Keratinocyte (primary cell): ENCODE results near the gene SGSM1. TPM values are rescaled to one million over a fixed set of nuclear protein-coding genes. Genes with fewer than 3 reads are reported as not detected.

Experiments
- DNase-seq: peaks from one replicate; pipeline ENCODE4 v3.0.0-alpha.2; 2011; ENCODE audit warnings: low read depth, missing footprints, low spot score
- FAIRE-seq: peaks from 2 replicates; lab custom pipeline; 2011; peaks lifted over from hg19 to GRCh38; lab: Jason Lieb, UNC
- H2AFZ ChIP-seq: 2 replicates; pipeline ENCODE4 v1.6.0; 2012; ENCODE audit warnings: low read length, control low read depth, inconsistent platforms; ENCODE audit not compliant: control insufficient read depth
- H3K27ac ChIP-seq: 2 replicates; pipeline ENCODE4 v1.5.1; 2011; ENCODE audit warnings: low read length; ENCODE audit not compliant: control insufficient read depth, insufficient read depth
- H3K27me3 ChIP-seq: 3 replicates; pipeline ENCODE4 v1.6.0; 2011; ENCODE audit warnings: low read length; ENCODE audit not compliant: control insufficient read depth, insufficient read depth; ENCODE audit errors: extremely low read depth
- H3K36me3 ChIP-seq, 2 experiments: 2 replicates in 1 of 2; 3 replicates in 1 of 2; pipeline ENCODE4 v1.5.1; 2011; ENCODE audit warnings: low read length in 2 of 2, mild to moderate bottlenecking in 1 of 2; ENCODE audit not compliant: control insufficient read depth in 2 of 2, insufficient read depth in 2 of 2; ENCODE audit errors: extremely low read depth in 1 of 2
- H3K4me1 ChIP-seq: 3 replicates; pipeline ENCODE4 v1.5.1; 2011; ENCODE audit warnings: low read length; ENCODE audit not compliant: control insufficient read depth, insufficient read depth; ENCODE audit errors: extremely low read depth
- H3K4me2 ChIP-seq: 3 replicates; pipeline ENCODE4 v1.6.0; 2011; ENCODE audit warnings: low read depth, low read length; ENCODE audit not compliant: control insufficient read depth, insufficient read depth; ENCODE audit errors: extremely low read depth
- H3K4me3 ChIP-seq, 3 experiments: fragments of 200-600 bp in 1 of 3; sonication (generic) in 1 of 3; 2 replicates in 2 of 3; 3 replicates in 1 of 3; pipeline ENCODE4 v1.5.1; 2011 to 2016; ENCODE audit warnings: low read length in 3 of 3, mild to moderate bottlenecking in 3 of 3, control low read depth in 2 of 3, inconsistent platforms in 1 of 3, low read depth in 1 of 3, mixed read lengths in 1 of 3, mixed run types in 1 of 3, moderate library complexity in 1 of 3; ENCODE audit not compliant: control insufficient read depth in 2 of 3, insufficient read depth in 2 of 3; ENCODE audit errors: extremely low read depth in 1 of 3
- H3K79me2 ChIP-seq: 2 replicates; pipeline ENCODE4 v1.6.0; 2012; ENCODE audit warnings: low read length; ENCODE audit not compliant: control insufficient read depth, insufficient read depth
- H3K9ac ChIP-seq: 3 replicates; pipeline ENCODE4 v1.6.0; 2011; ENCODE audit warnings: low read length; ENCODE audit not compliant: control insufficient read depth, insufficient read depth; ENCODE audit errors: extremely low read depth
- H3K9me1 ChIP-seq: 3 replicates; pipeline ENCODE4 v1.6.0; 2011; ENCODE audit warnings: low read length; ENCODE audit not compliant: control insufficient read depth, insufficient read depth; ENCODE audit errors: extremely low read depth
- H3K9me3 ChIP-seq: 2 replicates; pipeline ENCODE4 v1.5.1; 2012; ENCODE audit warnings: low read depth, low read length; ENCODE audit not compliant: control insufficient read depth
- H4K20me1 ChIP-seq: 3 replicates; pipeline ENCODE4 v1.6.0; 2011; ENCODE audit warnings: low read length; ENCODE audit not compliant: control insufficient read depth, insufficient read depth; ENCODE audit errors: extremely low read depth
- EZH2 ChIP-seq: IDR thresholded peaks from one replicate; pipeline ENCODE4 v1.6.1; 2012; ENCODE audit warnings: inconsistent platforms, mild to moderate bottlenecking, low read length, moderate library complexity
- dilution Hi-C: fragments of 300-500 bp; cut with MboI; formaldehyde crosslinking; loops from one replicate; pipeline ENCODE4 v1.7.0; 2020; ENCODE audit warnings: low sequenced_read_pairs; ENCODE audit not compliant: extremely low pct_ligation_motif_present
- polyA plus RNA-seq, 5 experiments: library from polyadenylated mRNA; depleted of rRNA in 3 of 5; stranded (reverse) in 3 of 5; stranded (forward) in 1 of 5; unstranded in 1 of 5; fragments of >200 nt; gene quantifications; 1 replicate in 1 of 5; 2 replicates in 3 of 5; 3 replicates in 1 of 5; pipeline versions ENCODE4 v1.2.1 to v1.2.3, GENCODE V29; 2011 to 2012; ENCODE audit warnings: missing spikeins in 2 of 5, low read depth in 1 of 5, low replicate concordance in 1 of 5
- TF ChIP-seq, protein P1 (sequence below), 3 experiments: IDR thresholded peaks in 1 of 3; conservative IDR thresholded peaks in 1 of 3; optimal IDR thresholded peaks in 1 of 3; 2 replicates in 2 of 3; 3 replicates in 1 of 3; pipeline versions ENCODE3 to v1.5.1; 2011; ENCODE audit warnings: low read length in 3 of 3, mild to moderate bottlenecking in 3 of 3, moderate library complexity in 2 of 3, control low read depth in 1 of 3, inconsistent platforms in 1 of 3; ENCODE audit not compliant: insufficient read depth in 2 of 3; ENCODE audit errors: extremely low read depth in 1 of 3

The SGSM1 gene
- polyA plus RNA-seq, 1 donor (not counting 4 experiments of a cell fraction or from before 2014, with no cell fraction given): not detected

DNA sequence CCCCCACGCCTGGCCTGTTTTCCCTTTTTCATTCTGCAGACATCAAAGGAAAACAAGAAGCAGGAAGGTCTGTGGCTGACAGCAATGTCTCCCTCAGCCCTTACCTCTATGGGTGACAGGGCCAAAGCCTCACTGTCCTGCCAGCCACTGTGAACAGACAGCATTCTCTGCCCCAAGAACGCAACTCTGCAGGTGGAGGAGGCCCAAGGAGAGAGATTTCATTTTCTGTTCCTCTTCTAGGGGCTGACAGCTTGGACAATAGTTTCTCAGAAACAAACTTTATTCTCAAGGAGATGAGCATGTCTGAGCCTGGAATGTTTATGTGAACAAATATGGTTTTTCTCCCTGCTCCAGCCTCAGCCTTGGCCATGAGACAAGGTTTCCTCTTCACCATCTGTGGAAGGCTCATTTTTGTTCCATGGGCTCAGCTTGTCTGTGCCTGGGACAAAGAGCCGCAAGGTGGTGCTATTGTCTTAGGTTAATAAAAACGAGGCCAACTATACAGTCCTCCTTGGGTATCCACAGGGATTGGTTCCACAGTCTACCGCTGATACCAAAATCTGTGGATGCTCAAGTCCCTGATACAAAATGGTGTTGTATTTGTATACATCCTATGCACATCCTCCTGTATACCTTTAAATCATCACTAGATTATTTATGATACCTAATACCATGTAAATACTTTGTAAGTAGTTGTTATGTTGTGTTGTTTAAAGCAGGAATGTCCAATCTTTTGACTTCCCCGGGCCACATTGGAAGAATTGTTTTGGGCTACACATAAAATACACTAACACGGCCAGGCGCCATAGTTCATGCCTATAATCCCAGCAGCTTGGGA is 37.3 kb upstream of the SGSM1 start:
- Histone ChIP-seq H3K27me3 (no peaks in the 10 kb centered on the region), H3K4me2 (no peak overlapping the region), H3K27ac (no peak overlapping the region), H2AFZ (no peak overlapping the region), H3K4me3 (no peak overlapping the region), H3K9me1 (no peaks in the 10 kb centered on the region), H3K4me1 (no peaks in the 10 kb centered on the region), H3K9ac (no peak overlapping the region), H4K20me1 (no peaks in the 10 kb centered on the region), H3K36me3 (no peaks in the 10 kb centered on the region), H3K79me2 (no peaks in the 10 kb centered on the region), H3K9me3 (no peaks in the 10 kb centered on the region)
- FAIRE-seq (no peak), DNase-seq (no peak)
- dilution Hi-C loops: no loop called here
- TF ChIP-seq EZH2: no peak
- TF ChIP-seq, protein P1, sequence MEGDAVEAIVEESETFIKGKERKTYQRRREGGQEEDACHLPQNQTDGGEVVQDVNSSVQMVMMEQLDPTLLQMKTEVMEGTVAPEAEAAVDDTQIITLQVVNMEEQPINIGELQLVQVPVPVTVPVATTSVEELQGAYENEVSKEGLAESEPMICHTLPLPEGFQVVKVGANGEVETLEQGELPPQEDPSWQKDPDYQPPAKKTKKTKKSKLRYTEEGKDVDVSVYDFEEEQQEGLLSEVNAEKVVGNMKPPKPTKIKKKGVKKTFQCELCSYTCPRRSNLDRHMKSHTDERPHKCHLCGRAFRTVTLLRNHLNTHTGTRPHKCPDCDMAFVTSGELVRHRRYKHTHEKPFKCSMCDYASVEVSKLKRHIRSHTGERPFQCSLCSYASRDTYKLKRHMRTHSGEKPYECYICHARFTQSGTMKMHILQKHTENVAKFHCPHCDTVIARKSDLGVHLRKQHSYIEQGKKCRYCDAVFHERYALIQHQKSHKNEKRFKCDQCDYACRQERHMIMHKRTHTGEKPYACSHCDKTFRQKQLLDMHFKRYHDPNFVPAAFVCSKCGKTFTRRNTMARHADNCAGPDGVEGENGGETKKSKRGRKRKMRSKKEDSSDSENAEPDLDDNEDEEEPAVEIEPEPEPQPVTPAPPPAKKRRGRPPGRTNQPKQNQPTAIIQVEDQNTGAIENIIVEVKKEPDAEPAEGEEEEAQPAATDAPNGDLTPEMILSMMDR (optimal IDR thresholded peaks at IDR 0.05 in 1 of 3, IDR thresholded peaks at IDR 0.05 in 1 of 3, conservative IDR thresholded peaks at IDR 0.05 in 1 of 3; ENCODE audit: extremely low read depth in 1 of 3, insufficient read depth in 2 of 3, low read length in 3 of 3): peak; percentile 52 to 61 (median 54)

GRCh38 chr22:24772493-24773220 is 33.4 kb upstream of the SGSM1 start:
- dilution Hi-C loops: no loop called here
- Histone ChIP-seq H2AFZ (no peak overlapping the region), H3K9me1 (no peaks in the 10 kb centered on the region), H3K4me1 (peaks cover 11% of the 10 kb centered on the region), H3K27ac (no peak overlapping the region), H3K4me3 (no peak overlapping the region), H3K9ac (no peak overlapping the region), H3K36me3 (no peaks in the 10 kb centered on the region), H3K9me3 (no peaks in the 10 kb centered on the region), H3K4me2 (no peak overlapping the region), H4K20me1 (no peaks in the 10 kb centered on the region), H3K79me2 (no peaks in the 10 kb centered on the region), H3K27me3 (no peaks in the 10 kb centered on the region)
- DNase-seq (no peak), FAIRE-seq (peak; percentile 36)
- no peak for TF ChIP-seq EZH2
- TF ChIP-seq, protein P1 (optimal IDR thresholded peaks at IDR 0.05 in 1 of 3, IDR thresholded peaks at IDR 0.05 in 1 of 3, conservative IDR thresholded peaks at IDR 0.05 in 1 of 3; ENCODE audit: extremely low read depth in 1 of 3, insufficient read depth in 2 of 3, low read length in 3 of 3): peak; percentile 62 to 81 (median 73)
